GM19351 (cell line): ENCODE results near the gene TRAF7.

Source experiments
- ATAC-seq: cut with Tn5 transposase; IDR thresholded peaks from one replicate; pipeline ENCODE4 v1.9.1; 2021; ENCODE audit warnings: mild to moderate bottlenecking, moderate library complexity; ENCODE audit not compliant: unreplicated experiment

TRAF7 gene

GRCh38 chr16:2180962-2181923 lies 25.7 kb downstream of the TRAF7 start:
- ATAC-seq = no peak

GRCh38 chr16:2181952-2182351 lies 26.4 kb downstream of the TRAF7 start:
- ATAC-seq = no peak

GRCh38 chr16:2183671-2184070 lies 28.1 kb downstream of the TRAF7 start:
- ATAC-seq = no peak

DNA sequence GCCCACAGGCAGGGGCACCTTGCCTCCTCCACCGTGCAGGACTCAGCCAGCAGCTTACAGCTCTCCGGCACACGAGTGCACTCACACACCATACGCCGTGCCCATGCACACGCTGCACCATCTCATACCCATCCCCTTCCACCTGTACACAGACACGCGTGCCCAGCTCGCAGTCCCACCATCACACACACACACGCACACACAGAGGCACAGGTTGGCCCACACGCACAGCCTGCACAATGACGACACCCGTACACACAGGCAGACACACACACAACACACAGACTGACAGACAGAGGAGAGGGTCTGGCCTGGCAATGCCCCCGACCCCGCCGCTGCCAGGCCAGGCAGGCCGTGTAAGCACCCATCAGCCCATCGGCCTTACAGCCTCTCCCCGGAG lies 28.8 kb downstream of the TRAF7 start:
- ATAC-seq = no peak

DNA sequence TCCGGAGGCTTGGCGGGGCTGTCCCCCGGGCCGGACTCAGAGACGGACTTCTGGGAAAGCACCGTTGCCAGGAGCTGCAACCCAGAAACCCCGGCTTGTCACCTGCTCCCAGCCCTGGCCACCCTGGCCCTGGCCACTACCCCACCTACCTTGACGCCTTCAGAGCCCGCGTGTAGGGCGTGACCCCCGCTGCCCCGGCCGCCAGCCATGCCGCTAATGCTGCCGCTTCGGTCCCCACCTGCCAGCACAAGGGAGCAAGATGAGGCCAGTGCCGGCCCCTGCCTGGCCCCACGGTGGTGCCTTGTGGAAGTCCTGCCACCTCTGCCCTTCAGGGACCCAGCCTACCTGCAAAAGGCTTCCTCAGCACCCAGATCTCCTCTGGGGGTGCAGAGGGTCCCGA lies 29.4 kb downstream of the TRAF7 start:
- ATAC-seq = no peak

GRCh38 chr16:2186064-2186463 lies 30.5 kb downstream of the TRAF7 start:
- ATAC-seq = no peak

DNA sequence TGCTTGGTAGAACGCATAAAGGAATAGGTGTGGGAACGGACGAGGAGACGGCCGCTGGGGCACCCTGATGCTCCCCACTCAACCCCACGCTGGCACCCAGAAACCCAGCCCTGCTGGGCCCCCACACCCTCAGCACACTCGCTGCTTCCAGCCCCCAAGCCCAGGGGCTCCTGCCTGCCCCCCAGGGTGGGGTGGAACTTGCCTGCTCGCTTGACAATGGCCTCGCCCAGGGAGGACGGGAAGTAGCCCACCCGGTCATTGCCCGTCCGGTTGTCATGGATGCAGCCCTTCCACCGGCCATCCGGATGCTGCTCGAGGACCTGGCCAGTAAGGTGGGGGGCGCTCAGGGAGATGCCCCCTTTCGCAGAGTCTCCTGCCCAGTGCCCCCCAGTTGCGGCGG lies 30.9 kb downstream of the TRAF7 start:
- ATAC-seq = no peak

- ATAC-seq = no peak
Measured at GRCh38 chr16:2187212-2187611, 31.6 kb downstream of the TRAF7 start.

DNA sequence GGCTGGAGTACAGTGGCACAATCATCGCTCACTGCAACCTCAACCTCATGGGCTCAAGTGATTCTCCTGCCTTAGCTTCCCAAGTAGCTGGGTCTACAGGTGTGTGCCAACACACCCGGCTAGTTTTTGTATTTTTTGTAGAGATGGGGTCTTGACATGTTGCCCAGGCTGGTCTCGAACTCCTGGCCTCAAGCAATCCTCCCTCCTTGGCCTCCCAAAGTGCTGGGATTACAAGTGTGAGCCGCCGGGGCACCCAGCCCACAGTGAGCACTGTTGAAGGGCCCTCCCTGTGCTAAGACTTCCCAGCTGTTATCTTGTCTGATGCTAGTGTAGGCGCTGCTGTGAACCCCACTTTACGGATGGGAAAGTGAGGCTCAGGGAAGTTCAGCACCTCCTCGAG lies 32.8 kb downstream of the TRAF7 start:
- no peak for ATAC-seq

- no peak for ATAC-seq
Measured at GRCh38 chr16:2189252-2189893, 33.8 kb downstream of the TRAF7 start.

DNA sequence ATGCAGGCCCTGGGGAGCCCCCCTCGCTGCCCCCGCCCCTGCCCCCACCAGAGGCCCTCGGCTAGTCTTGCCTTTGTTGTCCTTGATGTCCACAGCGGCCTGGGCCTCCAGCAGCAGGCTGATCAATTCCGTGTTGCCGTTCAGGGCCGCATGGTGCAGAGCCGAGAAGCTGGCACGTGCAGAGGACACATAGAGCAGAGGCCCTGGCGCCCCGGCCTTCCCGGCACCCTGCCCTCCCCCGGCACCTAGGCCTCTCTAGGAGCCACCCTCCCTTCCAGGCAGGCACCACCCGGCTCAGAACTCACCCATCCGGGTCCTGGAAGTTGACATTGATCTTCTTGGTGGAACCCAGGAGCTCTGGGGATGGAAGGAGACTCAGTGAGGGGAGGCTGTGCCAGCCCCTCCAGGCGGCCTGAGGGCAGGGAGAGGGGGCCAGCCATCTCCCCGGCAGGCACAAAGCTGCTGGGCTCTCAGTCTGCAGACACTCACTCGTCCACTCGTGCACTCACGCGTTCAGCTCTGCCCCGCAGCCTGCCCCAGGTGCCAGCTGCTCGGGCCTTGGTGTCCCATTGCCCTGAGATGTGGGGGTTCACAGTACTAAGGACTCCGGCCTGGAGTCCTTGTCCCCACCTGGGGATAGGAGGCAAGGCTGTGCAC lies 34.5 kb downstream of the TRAF7 start:
- ATAC-seq = no peak

GRCh38 chr16:2190659-2191445 lies 35.3 kb downstream of the TRAF7 start:
- no peak for ATAC-seq

GRCh38 chr16:2191446-2191706 lies 35.8 kb downstream of the TRAF7 start:
- no peak for ATAC-seq

DNA sequence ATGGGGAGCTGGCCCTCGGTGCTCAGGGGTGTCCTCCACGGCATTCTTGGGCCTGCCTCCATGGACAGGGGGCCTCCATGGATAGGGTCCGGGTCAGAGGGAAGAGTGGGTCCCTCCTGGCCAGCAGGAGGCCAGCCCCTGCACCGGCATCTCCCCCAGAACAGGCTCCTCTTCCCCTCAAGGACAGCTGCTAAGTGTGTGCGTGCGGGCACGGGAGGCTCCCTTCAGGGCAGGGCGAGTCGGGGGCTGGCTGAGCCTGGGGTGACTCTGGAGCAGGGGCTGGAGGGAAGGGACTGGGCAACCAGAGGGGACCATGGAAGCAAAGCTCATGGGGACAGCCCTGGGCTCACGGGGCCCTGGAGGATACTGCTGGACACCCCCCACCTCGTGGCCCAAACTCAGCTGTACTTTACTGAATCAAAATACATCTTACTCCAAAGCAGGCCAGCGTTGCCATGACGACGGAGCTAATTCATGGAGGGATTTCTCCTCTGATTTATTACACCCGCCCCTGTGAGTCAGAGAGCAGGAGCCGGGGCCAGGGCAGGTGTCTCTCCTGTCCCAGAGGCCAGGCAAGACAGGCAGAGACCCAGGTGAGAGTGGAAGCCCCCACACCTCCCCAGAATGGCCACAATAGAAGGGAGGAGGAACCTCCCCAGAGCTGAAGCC lies 38.7 kb downstream of the TRAF7 start:
- no peak for ATAC-seq

GRCh38 chr16:2194852-2195321 lies 39.3 kb downstream of the TRAF7 start:
- ATAC-seq = no peak

- no peak for ATAC-seq
Measured at GRCh38 chr16:2195322-2196161, 40.0 kb downstream of the TRAF7 start.

GRCh38 chr16:2196162-2196980 lies 40.8 kb downstream of the TRAF7 start, which contains the start of gene CASKIN1:
Gene CASKIN1 (minus strand): TSS chr16:2196605. CDS start chr16:2196432, 173 bp downstream.
- ATAC-seq = no peak

- ATAC-seq = no peak
Measured at GRCh38 chr16:2196981-2197511, 41.5 kb downstream of the TRAF7 start.
